GM18502 (cell line): ENCODE results near the gene HPCA.

ENCODE experiments used
- ATAC-seq: cut with Tn5 transposase; IDR thresholded peaks from one replicate; pipeline ENCODE4 v1.9.1; 2021; ENCODE audit warnings: mild to moderate bottlenecking; ENCODE audit not compliant: unreplicated experiment, poor library complexity

HPCA gene

DNA sequence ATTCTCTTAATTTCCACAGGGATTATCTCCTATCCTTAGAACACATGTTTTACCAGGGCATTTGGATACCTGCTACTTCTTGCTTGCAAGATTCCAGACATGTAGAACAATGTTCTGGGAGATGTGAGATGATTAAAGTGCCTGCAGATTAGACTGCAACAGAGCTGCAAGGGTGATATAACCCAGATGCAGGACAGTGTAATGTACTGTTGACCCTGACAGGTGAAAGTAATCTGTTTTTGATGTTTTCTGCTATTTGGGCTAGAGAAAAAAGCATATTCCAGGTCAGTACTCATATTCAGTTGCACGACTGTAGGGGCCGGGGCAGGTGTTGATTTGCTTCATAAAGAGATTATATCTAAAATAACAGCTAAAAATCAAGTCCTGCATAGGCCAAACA is 42.0 kb downstream of the HPCA start:
- no peak for ATAC-seq

- ATAC-seq: no peak
These were observed 42.4 kb downstream of the HPCA start for GRCh38 chr1:32928715-32929114.

DNA sequence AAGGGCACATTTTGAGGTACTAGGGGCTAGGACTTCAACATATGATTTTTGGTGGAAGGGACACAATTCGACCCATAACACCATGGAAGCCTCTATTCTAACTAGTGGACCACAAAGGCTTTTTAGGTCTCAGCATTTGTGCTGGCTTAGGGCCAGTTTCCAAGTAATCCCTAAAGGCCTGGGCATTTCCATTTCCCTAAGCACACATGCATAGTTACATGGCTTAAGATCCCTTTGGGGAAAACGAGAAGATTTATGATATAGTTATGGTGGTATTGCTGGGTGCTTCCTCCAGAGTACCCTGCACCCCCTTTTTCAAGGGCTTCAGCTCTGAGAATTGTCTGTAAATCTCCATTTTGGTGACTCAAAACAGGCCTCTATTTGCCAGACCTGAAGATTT is 43.1 kb downstream of the HPCA start:
- ATAC-seq: no peak

- no peak for ATAC-seq
These were observed 45.5 kb downstream of the HPCA start for GRCh38 chr1:32931760-32932159.

GRCh38 chr1:32933742-32934322 is 47.5 kb downstream of the HPCA start:
- ATAC-seq: no peak

- no peak for ATAC-seq
These were observed 48.2 kb downstream of the HPCA start for GRCh38 chr1:32934535-32934934.

GRCh38 chr1:32937061-32937460 is 50.8 kb downstream of the HPCA start:
- ATAC-seq: no peak

DNA sequence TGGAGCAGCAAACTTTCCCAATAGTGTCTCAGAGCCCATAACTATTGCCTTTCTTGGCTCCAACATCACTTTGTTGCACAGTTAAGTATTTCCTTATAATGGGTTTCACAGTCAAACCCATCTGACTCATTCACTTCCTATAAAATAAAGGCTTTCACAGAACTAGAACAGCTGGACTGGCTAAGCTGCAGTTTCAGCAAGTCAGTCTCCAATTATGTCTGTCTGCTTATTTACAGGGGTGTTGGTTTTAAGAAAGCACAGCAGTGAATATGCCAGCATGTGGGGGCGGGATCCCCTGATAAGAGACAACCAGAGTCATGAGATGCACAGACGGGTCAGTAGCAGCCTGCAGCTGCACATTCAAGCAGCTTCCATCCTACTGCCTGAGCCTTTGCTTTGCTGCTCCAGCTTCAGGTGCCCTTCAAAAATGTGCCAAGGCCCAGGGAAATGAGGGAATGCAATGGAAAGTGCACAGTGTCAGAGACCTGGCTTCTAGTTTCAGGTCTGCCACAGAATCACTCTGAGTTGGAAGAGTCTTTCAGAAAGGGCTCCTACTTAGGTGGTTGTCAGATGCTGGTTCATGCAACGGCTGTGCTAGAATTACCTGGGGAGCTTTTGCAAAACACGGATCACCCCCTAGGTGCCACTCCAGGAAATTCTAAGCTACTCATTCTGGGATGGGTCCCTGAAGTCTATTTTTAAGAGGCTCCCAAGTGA is 53.5 kb downstream of the HPCA start:
- ATAC-seq: no peak

GRCh38 chr1:32944180-32944579 is 57.9 kb downstream of the HPCA start:
- ATAC-seq: no peak
